AG09319 (cell line): ENCODE measurements around the gene LRRFIP2.

ENCODE experiments used
- DNase-seq: peaks from one replicate; pipeline ENCODE4 v3.0.0-alpha.2; 2010; ENCODE audit warnings: low read depth; ENCODE audit errors: extremely low read depth
- CTCF ChIP-seq: IDR thresholded peaks from 2 replicates; pipeline ENCODE4 v1.5.1; 2011; ENCODE audit warnings: low read depth, mild to moderate bottlenecking, inconsistent platforms, low read length, moderate library complexity

Gene LRRFIP2

GRCh38 chr3:37200141-37200540 lies 25.8 kb upstream of the LRRFIP2 start:
- no peak for DNase-seq
- no peak for TF ChIP-seq CTCF

- TF ChIP-seq CTCF, result no peak
- DNase-seq, result no peak
These were observed 24.6 kb upstream of the LRRFIP2 start for GRCh38 chr3:37198996-37199395.

- no peak for DNase-seq
- TF ChIP-seq CTCF, result no peak
These were observed 24.2 kb upstream of the LRRFIP2 start for GRCh38 chr3:37198547-37198946.

GRCh38 chr3:37197810-37198371 lies 23.5 kb upstream of the LRRFIP2 start:
- TF ChIP-seq CTCF, result no peak
- no peak for DNase-seq

- TF ChIP-seq CTCF, result no peak
- DNase-seq, result no peak
These were observed 20.2 kb upstream of the LRRFIP2 start for GRCh38 chr3:37194533-37194932.

- DNase-seq, result no peak
- no peak for TF ChIP-seq CTCF
These were observed 16.3 kb upstream of the LRRFIP2 start for GRCh38 chr3:37190667-37191066.

- DNase-seq, result no peak
- no peak for TF ChIP-seq CTCF
These were observed 14.7 kb upstream of the LRRFIP2 start for GRCh38 chr3:37189109-37189508.
